Fibroblast of the aortic adventitia (primary cell): Measurements from ENCODE around the gene ICOS. TPM values are rescaled to one million over a fixed set of nuclear protein-coding genes. Genes with fewer than 3 reads are reported as not detected.

Experiments
- DNase-seq: peaks from one replicate; pipeline ENCODE4 v3.0.0-alpha.2; 2010; ENCODE audit warnings: low read depth
- H3K4me3 ChIP-seq: 2 replicates; pipeline ENCODE4 v1.5.1; 2011; ENCODE audit warnings: low read depth, mild to moderate bottlenecking, control low read depth, low read length, moderate library complexity
- CTCF ChIP-seq: IDR thresholded peaks from 2 replicates; pipeline ENCODE4 v1.5.1; 2011; ENCODE audit warnings: mild to moderate bottlenecking, low read length, control low read depth, inconsistent platforms; ENCODE audit not compliant: insufficient read depth
- total RNA-seq: library from RNA; depleted of rRNA; stranded (reverse); fragments of >200 nt; gene quantifications from 2 replicates; pipeline ENCODE4 v1.2.3, GENCODE V29; 2012; ENCODE audit warnings: low replicate concordance

The ICOS gene
- total RNA-seq, 1 donor, result not detected

GRCh38 chr2:204000446-204000845 lies 63.9 kb downstream of the ICOS start:
- DNase-seq, result no peak
- H3K4me3 ChIP-seq, result no peak overlapping the region
- no peak for TF ChIP-seq CTCF

- H3K4me3 ChIP-seq, result no peak overlapping the region
These were observed 66.9 kb downstream of the ICOS start for GRCh38 chr2:204003276-204003990.

GRCh38 chr2:204004912-204005311 lies 68.3 kb downstream of the ICOS start:
- DNase-seq, result no peak
- no peak for TF ChIP-seq CTCF
- H3K4me3 ChIP-seq, result no peak overlapping the region

More at GRCh38 chr2:204003276-204003990, 66.9 kb downstream of the ICOS start:
- TF ChIP-seq CTCF, result no peak
- DNase-seq, result no peak

- no peak overlapping the region for H3K4me3 ChIP-seq
- TF ChIP-seq CTCF, result no peak
- DNase-seq, result no peak
These were observed 69.6 kb downstream of the ICOS start for GRCh38 chr2:204005940-204006721.

GRCh38 chr2:204008352-204008751 lies 71.8 kb downstream of the ICOS start:
- DNase-seq, result no peak
- no peak overlapping the region for H3K4me3 ChIP-seq
- no peak for TF ChIP-seq CTCF

GRCh38 chr2:204010628-204011560 lies 74.3 kb downstream of the ICOS start:
- no peak for DNase-seq
- no peak overlapping the region for H3K4me3 ChIP-seq
- no peak for TF ChIP-seq CTCF
